ENCODE measurements around the gene PHRF1. TPM values are rescaled to one million over a fixed set of nuclear protein-coding genes. Genes with fewer than 3 reads are reported as not detected.

Gene PHRF1
- total and polyA plus RNA-seq, 9 donors, result 3.8 to 34.2 (median 28.8) TPM

GRCh38 chr11:640021-640706 lies 63.9 kb downstream of the PHRF1 start:
- WGBS, 3 donors, result 48 to 71% (median 65%) methylated on average over 44 to 69 of the region's 69 CpGs

DNA sequence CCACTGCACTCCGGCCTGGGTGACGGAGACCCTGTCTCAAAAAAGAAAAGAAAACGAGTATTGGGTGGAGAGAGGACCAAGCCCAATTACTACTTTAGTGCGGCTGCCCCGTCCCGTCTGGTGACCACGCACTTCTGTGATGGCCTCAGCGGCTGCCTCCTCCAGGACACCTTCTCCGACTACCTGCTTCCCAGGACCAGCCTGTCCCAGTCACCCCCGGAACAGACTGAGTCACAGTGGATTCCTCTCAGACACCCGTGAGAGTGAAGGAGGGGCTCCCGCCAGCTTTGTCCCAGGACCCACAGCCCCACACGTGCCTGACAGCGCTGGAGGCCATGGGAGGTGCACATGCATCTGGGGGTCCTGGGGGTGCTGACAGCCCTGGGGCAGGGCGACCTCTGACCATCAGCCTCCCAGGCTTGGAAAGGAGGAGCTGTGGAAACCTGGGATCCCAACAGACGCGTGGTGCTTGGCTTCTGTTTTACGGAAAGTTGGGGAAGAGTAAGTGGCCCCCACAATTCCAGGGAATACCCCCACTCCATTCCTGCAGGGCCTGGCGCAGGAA lies 65.6 kb downstream of the PHRF1 start:
- Histone ChIP-seq H3K36me3 (no peaks in the 10 kb centered on the region), H3K27me3 (no peaks in the 10 kb centered on the region), H3K27ac (no peak overlapping the region), H3K9me3 (no peaks in the 10 kb centered on the region), H3K4me1 (ENCODE audit: insufficient read depth) (peaks cover 4% of the 10 kb centered on the region), H3K4me3 (no peak overlapping the region)
- DNase-seq, result no peak
- intact Hi-C loops (cut with DNase I), result no loop called here
- 88 to 89% (median 88%) methylated on average over 19 of the region's 19 CpGs for WGBS, 3 donors
- TF ChIP-seq POLR2A (IDR thresholded peaks at IDR 0.05) (no peak), CTCF (IDR thresholded peaks at IDR 0.05) (no peak), EP300 (IDR thresholded peaks at IDR 0.05) (no peak)

More at GRCh38 chr11:640021-640706, 63.9 kb downstream of the PHRF1 start:
- Histone ChIP-seq H3K4me3 (no peak overlapping the region), H3K27ac (no peak overlapping the region), H3K4me1 (ENCODE audit: insufficient read depth) (peaks cover 7% of the 10 kb centered on the region), H3K9me3 (no peaks in the 10 kb centered on the region), H3K36me3 (no peaks in the 10 kb centered on the region), H3K27me3 (no peaks in the 10 kb centered on the region)
- intact Hi-C loops (cut with DNase I), result no loop called here
- TF ChIP-seq EP300 (IDR thresholded peaks at IDR 0.05) (no peak), POLR2A (IDR thresholded peaks at IDR 0.05) (no peak), CTCF (IDR thresholded peaks at IDR 0.05) (no peak)
- no peak for DNase-seq

GRCh38 chr11:643366-643765 lies 67.1 kb downstream of the PHRF1 start:
- Histone ChIP-seq H3K27me3 (no peaks in the 10 kb centered on the region), H3K36me3 (no peaks in the 10 kb centered on the region), H3K9me3 (no peaks in the 10 kb centered on the region), H3K4me1 (ENCODE audit: insufficient read depth) (peaks cover 2% of the 10 kb centered on the region), H3K4me3 (no peak overlapping the region), H3K27ac (no peak overlapping the region)
- 91 to 98% (median 95%) methylated on average over 9 of the region's 9 CpGs for WGBS, 3 donors
- TF ChIP-seq CTCF (IDR thresholded peaks at IDR 0.05) (no peak), EP300 (IDR thresholded peaks at IDR 0.05) (no peak), POLR2A (IDR thresholded peaks at IDR 0.05) (no peak)
- DNase-seq, result no peak
- intact Hi-C loops (cut with DNase I), result no loop called here

DNA sequence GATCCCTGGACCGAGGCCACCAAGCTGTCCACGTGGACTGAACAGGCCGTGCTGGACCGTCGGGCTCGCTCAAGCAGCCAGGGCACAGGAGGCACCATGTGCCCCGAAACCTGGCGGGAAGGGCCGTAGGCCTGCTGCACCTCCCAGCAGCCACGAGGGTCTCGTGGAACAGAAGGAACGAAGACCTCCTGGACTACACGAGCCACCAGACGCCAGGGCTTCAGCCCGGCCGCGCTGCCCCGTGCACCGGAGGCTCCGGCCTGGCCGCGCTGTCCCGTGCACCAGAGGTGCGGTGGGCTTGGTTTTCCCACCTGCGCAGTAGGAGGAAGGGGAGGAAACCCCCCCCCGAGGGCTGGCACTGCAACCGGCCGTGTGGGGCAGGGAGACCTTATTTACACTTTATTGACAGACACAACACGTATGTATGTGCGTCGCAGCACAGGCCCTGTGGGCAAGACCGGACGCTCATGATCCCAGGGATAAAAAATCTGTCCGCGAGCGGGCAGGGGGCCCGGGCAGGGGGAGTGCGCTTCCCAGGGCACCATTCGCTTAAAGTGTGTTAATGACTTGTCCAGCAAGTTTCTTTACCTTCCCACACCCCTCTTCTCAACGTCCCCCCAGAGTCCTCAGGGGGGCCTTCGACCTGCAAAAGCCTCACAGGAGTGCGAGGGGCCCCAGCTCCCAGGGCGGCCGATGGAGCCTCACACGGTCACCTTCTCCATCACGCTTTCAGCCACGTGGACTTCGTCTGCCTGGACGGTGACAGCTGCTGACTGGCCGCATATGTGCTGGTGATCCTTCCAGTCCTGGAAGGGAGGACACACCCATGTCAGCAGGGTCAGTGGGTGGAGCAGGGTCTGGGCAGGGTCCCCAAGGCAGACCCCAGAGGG lies 67.8 kb downstream of the PHRF1 start:
- DNase-seq, result no peak
- TF ChIP-seq POLR2A (IDR thresholded peaks at IDR 0.05) (no peak), CTCF (IDR thresholded peaks at IDR 0.05) (no peak), EP300 (IDR thresholded peaks at IDR 0.05) (no peak)
- H3K36me3 ChIP-seq, result no peaks in the 10 kb centered on the region
- no peaks in the 10 kb centered on the region for H3K9me3 ChIP-seq
- no peak overlapping the region for H3K27ac ChIP-seq
- H3K27me3 ChIP-seq, result no peaks in the 10 kb centered on the region
- no peak overlapping the region for H3K4me3 ChIP-seq
- H3K4me1 ChIP-seq (ENCODE audit: insufficient read depth), result peaks cover 2% of the 10 kb centered on the region
- WGBS, 3 donors, result 82 to 86% (median 86%) methylated on average over 50 of the region's 50 CpGs
- intact Hi-C loops (cut with DNase I), result no loop called here

All from ovary (tissue), 9 donors.